ENCODE results near the gene CTBP1. TPM values are rescaled to one million over a fixed set of nuclear protein-coding genes. Genes with fewer than 3 reads are reported as not detected.

Gene CTBP1
- total and polyA plus RNA-seq, 2 experiments from 2014 or later: 40.1 to 160 TPM

DNA sequence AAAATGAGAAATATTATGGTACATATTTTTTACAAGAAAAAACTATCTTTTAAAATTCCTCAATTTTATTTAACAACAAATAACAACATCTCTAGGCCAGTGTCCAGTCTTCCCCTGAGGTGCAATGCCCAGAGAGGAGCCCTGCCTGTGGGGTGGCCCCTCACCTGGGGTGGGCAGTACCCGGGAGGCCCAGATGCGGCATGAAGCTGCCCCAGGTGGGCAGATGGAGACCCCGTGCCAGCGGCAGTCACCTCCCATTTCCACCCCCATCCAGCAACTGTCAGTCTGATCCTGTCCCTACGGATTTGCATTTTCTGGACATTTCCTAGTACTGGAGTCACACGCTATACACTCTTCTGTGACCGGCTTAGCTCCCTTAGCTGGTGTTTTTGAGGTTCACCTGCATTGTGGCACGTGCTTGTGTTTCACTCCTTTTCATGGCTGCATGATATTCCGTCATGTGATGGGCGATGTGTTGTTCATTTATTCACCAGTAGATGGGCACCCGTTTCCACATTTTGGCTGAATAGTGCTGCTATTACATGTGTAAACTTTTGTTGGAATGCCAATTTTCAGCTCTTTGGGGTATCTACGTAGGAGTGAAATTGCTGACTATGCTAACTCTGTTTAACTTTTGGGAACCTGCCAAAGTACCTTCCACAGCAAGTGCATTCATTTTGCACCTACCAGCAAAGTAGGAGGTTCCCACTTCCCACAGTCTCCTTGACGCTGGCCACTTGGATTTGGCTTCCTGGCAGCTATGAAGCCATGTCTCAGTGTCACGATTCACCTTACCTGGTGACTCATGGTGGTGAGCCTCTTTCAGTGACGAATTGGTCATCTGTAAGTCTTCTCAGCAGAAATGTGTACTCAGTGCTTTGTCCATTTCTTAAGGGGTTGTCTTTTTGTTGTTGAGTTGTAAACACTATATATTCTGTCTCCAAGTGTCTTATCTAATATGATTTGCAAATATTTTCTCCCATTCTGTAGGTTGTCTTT lies 29.0 kb upstream of the CTBP1 start:
- Histone ChIP-seq H3K27ac (no peak overlapping the region), H2AFZ (no peak overlapping the region), H4K20me1 (ENCODE audit: insufficient read depth) (no peaks in the 10 kb centered on the region), H3K9me2 (ENCODE audit: insufficient read depth) (no peaks in the 10 kb centered on the region), H3K9ac (no peak overlapping the region), H3K36me3 (ENCODE audit: low read depth) (no peaks in the 10 kb centered on the region), H3K4me2 (ENCODE audit: unreplicated experiment) (no peak overlapping the region), H3K79me2 (ENCODE audit: insufficient read depth) (no peaks in the 10 kb centered on the region), H3F3A (ENCODE audit: insufficient read depth) (no peaks in the 10 kb centered on the region), H3K9me3 (ENCODE audit: low read depth) (no peaks in the 10 kb centered on the region), H3K4me3 (no peak overlapping the region), H3K27me3 (replicated peaks; ENCODE audit: insufficient read depth) (no peaks in the 10 kb centered on the region), H3K4me1 (ENCODE audit: insufficient read depth) (no peaks in the 10 kb centered on the region)
- TF ChIP-seq EZH2phosphoT487 (IDR thresholded peaks at IDR 0.05; ENCODE audit: insufficient read depth, low read depth): no peak
- TF ChIP-seq EZH2 (IDR thresholded peaks at IDR 0.05; ENCODE audit: insufficient read depth, poor library complexity, severe bottlenecking): no peak
- 65 to 67% methylated on average over 15 of the region's 15 CpGs for WGBS, 2 experiments (ENCODE audit: low coverage in 1 of 2, low lambda C conversion rate in 2 of 2, missing lambda C conversion rate in 2 of 2)
- in situ Hi-C loops (cut with MboI): no loop called here
- peak; percentile 61 for DNase-seq

DNA sequence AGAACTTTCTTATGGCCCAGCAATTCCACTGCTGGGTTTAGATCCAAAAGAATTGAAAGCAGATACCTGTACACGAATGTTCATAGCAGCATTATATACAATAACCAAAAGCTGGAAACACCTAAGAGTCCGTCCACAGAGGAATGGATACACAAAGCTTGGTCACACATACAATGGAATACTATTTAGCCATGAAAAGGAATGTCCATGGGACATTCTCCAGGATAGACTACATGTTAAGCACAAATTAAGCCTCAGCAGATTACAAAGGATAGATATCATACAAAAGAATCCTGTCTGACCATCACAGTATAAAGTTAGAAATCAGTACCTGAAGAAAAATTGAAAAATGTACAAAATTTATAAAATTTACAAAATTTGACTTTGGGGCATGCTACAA lies 28.1 kb upstream of the CTBP1 start:
- H3K4me3 ChIP-seq: no peak overlapping the region
- TF ChIP-seq EZH2phosphoT487 (IDR thresholded peaks at IDR 0.05; ENCODE audit: insufficient read depth, low read depth) (no peak), EZH2 (IDR thresholded peaks at IDR 0.05; ENCODE audit: insufficient read depth, poor library complexity, severe bottlenecking) (no peak)
- H3K36me3 ChIP-seq (ENCODE audit: low read depth): no peaks in the 10 kb centered on the region
- H3K4me1 ChIP-seq (ENCODE audit: insufficient read depth): no peaks in the 10 kb centered on the region
- H3K9me2 ChIP-seq (ENCODE audit: insufficient read depth): no peaks in the 10 kb centered on the region
- H2AFZ ChIP-seq: no peak overlapping the region
- 55 to 64% methylated on average over 2 of the region's 2 CpGs for WGBS, 2 experiments (ENCODE audit: low coverage in 1 of 2, low lambda C conversion rate in 2 of 2, missing lambda C conversion rate in 2 of 2)
- H3K27ac ChIP-seq: no peak overlapping the region
- H3F3A ChIP-seq (ENCODE audit: insufficient read depth): no peaks in the 10 kb centered on the region
- H4K20me1 ChIP-seq (ENCODE audit: insufficient read depth): no peaks in the 10 kb centered on the region
- H3K9ac ChIP-seq: no peak overlapping the region
- H3K9me3 ChIP-seq (ENCODE audit: low read depth): no peaks in the 10 kb centered on the region
- in situ Hi-C loops (cut with MboI): no loop called here
- H3K27me3 ChIP-seq (replicated peaks; ENCODE audit: insufficient read depth): no peaks in the 10 kb centered on the region
- H3K4me2 ChIP-seq (ENCODE audit: unreplicated experiment): no peak overlapping the region
- no peaks in the 10 kb centered on the region for H3K79me2 ChIP-seq (ENCODE audit: insufficient read depth)
- DNase-seq: no peak

DNA sequence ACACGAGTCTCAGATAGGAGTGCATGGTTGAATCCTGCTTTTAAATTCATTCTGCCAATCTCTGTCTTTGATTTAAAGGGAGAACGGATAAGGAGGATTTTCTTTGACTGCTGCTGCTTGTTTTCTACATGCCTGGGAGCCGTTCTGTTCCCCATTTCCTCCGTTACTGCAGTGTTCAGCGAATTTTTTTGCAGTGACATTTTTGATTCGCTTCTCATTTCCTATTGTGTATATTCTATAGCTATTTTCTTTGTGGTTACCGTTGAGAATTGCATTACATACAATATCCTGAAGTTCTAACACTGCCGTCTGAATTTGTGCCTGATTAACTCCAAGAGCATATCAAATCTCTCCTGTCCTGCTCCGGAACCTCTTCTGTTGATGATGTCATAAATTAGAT lies 25.9 kb upstream of the CTBP1 start:
- 68 to 70% methylated on average over 9 of the region's 9 CpGs for WGBS, 2 experiments (ENCODE audit: low coverage in 1 of 2, low lambda C conversion rate in 2 of 2, missing lambda C conversion rate in 2 of 2)
- H3K9me2 ChIP-seq (ENCODE audit: insufficient read depth): no peaks in the 10 kb centered on the region
- in situ Hi-C loops (cut with MboI): no loop called here
- H3K9ac ChIP-seq: no peak overlapping the region
- TF ChIP-seq EZH2 (IDR thresholded peaks at IDR 0.05; ENCODE audit: insufficient read depth, poor library complexity, severe bottlenecking): no peak
- no peak for TF ChIP-seq EZH2phosphoT487 (IDR thresholded peaks at IDR 0.05; ENCODE audit: insufficient read depth, low read depth)
- no peak overlapping the region for H3K4me3 ChIP-seq
- H4K20me1 ChIP-seq (ENCODE audit: insufficient read depth): no peaks in the 10 kb centered on the region
- no peaks in the 10 kb centered on the region for H3K79me2 ChIP-seq (ENCODE audit: insufficient read depth)
- no peak overlapping the region for H2AFZ ChIP-seq
- H3K27ac ChIP-seq: no peak overlapping the region
- H3K9me3 ChIP-seq (ENCODE audit: low read depth): peaks cover under 1% of the 10 kb centered on the region
- H3K4me1 ChIP-seq (ENCODE audit: insufficient read depth): no peaks in the 10 kb centered on the region
- DNase-seq: no peak
- H3K4me2 ChIP-seq (ENCODE audit: unreplicated experiment): no peak overlapping the region
- no peaks in the 10 kb centered on the region for H3K36me3 ChIP-seq (ENCODE audit: low read depth)
- H3F3A ChIP-seq (ENCODE audit: insufficient read depth): no peaks in the 10 kb centered on the region
- no peaks in the 10 kb centered on the region for H3K27me3 ChIP-seq (replicated peaks; ENCODE audit: insufficient read depth)

DNA sequence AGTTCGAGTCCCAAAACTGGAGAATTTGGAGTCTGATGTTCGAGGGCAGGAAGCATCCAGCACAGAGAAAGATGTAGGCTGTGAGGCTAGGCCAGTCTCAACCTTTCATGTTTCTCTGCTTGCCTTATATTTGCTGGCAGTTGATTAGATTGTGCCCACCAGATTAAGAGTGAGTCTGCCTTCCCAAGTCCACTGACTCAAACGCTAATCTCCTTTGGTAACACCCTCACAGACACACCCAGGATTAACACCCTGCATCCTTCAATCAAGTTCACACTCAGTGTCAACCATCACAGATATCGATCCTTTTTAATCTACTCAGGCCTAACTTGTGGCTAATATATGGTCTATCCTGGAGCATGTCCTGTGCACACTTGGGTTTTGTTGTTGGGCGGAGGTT lies 22.8 kb upstream of the CTBP1 start:
- Histone ChIP-seq H3K4me2 (ENCODE audit: unreplicated experiment) (no peak overlapping the region), H3F3A (ENCODE audit: insufficient read depth) (no peaks in the 10 kb centered on the region), H3K27ac (no peak overlapping the region), H3K36me3 (ENCODE audit: low read depth) (no peaks in the 10 kb centered on the region), H2AFZ (no peak overlapping the region), H3K27me3 (replicated peaks; ENCODE audit: insufficient read depth) (no peaks in the 10 kb centered on the region), H3K79me2 (ENCODE audit: insufficient read depth) (no peaks in the 10 kb centered on the region), H3K4me1 (ENCODE audit: insufficient read depth) (no peaks in the 10 kb centered on the region), H3K9me3 (ENCODE audit: low read depth) (peaks cover 11% of the 10 kb centered on the region), H4K20me1 (ENCODE audit: insufficient read depth) (no peaks in the 10 kb centered on the region), H3K9me2 (ENCODE audit: insufficient read depth) (no peaks in the 10 kb centered on the region), H3K9ac (no peak overlapping the region), H3K4me3 (no peak overlapping the region)
- TF ChIP-seq EZH2 (IDR thresholded peaks at IDR 0.05; ENCODE audit: insufficient read depth, poor library complexity, severe bottlenecking): no peak
- no peak for TF ChIP-seq EZH2phosphoT487 (IDR thresholded peaks at IDR 0.05; ENCODE audit: insufficient read depth, low read depth)
- no peak for DNase-seq
- WGBS, 2 experiments (ENCODE audit: low coverage in 1 of 2, low lambda C conversion rate in 2 of 2, missing lambda C conversion rate in 2 of 2): 81 to 87% methylated on average over 5 of the region's 5 CpGs
- in situ Hi-C loops (cut with MboI): no loop called here

Data from GM23248 (cell line).